CD4-positive, alpha-beta T cell (primary cell): ENCODE data around the gene RIPOR1. TPM values are rescaled to one million over a fixed set of nuclear protein-coding genes. Genes with fewer than 3 reads are reported as not detected.

ENCODE experiments used
- ATAC-seq: fragments of 200-7000 bp; cut with Tn5 transposase; one replicate; pipeline ENCODE4 v1.10.0; 2022; ENCODE audit warnings: mild to moderate bottlenecking; ENCODE audit not compliant: poor library complexity
- CTCF ChIA-PET: fragments of 350-600 bp; sonication (Branson Sonifier 250); formaldehyde crosslinking; loops from one replicate; lab custom pipeline; 2021; ENCODE audit warnings: antibody characterized with exemption, inconsistent platforms; lab: Charles Lee
- POLR2A ChIA-PET: fragments of 350-600 bp; sonication (Branson Sonifier 250); formaldehyde crosslinking; loops from one replicate; lab custom pipeline; 2021; ENCODE audit warnings: antibody characterized with exemption, inconsistent platforms; lab: Charles Lee
- DNase-seq, 14 experiments: peaks; one replicate each; pipeline ENCODE4 v3.0.0-alpha.2; 2013 to 2020; ENCODE audit warnings: mixed read lengths in 2 of 14
- H3K27ac ChIP-seq, 2 donors: one replicate each; pipeline versions ENCODE4 v1.5.1 to v1.7.0; 2013; ENCODE audit warnings: low read length in 2 of 2, low read depth in 1 of 2, mild to moderate bottlenecking in 1 of 2
- H3K27me3 ChIP-seq, 2 experiments: 1 replicate in 1 of 2; 2 replicates in 1 of 2; pipeline versions ENCODE4 v1.6.1 to v1.7.0; 2013; ENCODE audit warnings: low read length in 2 of 2, control low read depth in 1 of 2, mild to moderate bottlenecking in 1 of 2, moderate library complexity in 1 of 2; ENCODE audit not compliant: insufficient read depth in 2 of 2, control insufficient read depth in 1 of 2
- H3K36me3 ChIP-seq: one replicate; pipeline ENCODE4 v1.6.1; 2013; ENCODE audit warnings: low read length, control low read depth; ENCODE audit not compliant: insufficient read depth
- H3K4me1 ChIP-seq: one replicate; pipeline ENCODE4 v1.6.1; 2013; ENCODE audit warnings: low read length, control low read depth; ENCODE audit not compliant: insufficient read depth
- H3K4me3 ChIP-seq: one replicate; pipeline ENCODE4 v1.5.1; 2013; ENCODE audit warnings: mild to moderate bottlenecking, low read length, moderate library complexity
- H3K9me3 ChIP-seq, 2 experiments: 1 replicate in 1 of 2; 2 replicates in 1 of 2; pipeline versions ENCODE4 v1.6.1 to v1.7.0; 2013; ENCODE audit warnings: low read length in 2 of 2, mild to moderate bottlenecking in 2 of 2, control low read depth in 1 of 2, moderate library complexity in 1 of 2; ENCODE audit not compliant: control insufficient read depth in 1 of 2, insufficient read depth in 1 of 2
- H3K27ac Mint-ChIP-seq: one replicate; pipeline ENCODE4 v1.8.0; 2020; ENCODE audit warnings: mixed read lengths
- H3K27me3 Mint-ChIP-seq: one replicate; pipeline ENCODE4 v1.8.0; 2021; ENCODE audit warnings: mixed read lengths
- H3K36me3 Mint-ChIP-seq: one replicate; pipeline ENCODE4 v1.8.0; 2021; ENCODE audit warnings: low read depth, mixed read lengths
- H3K4me1 Mint-ChIP-seq: one replicate; pipeline ENCODE4 v1.8.0; 2021; ENCODE audit warnings: low read depth, mixed read lengths
- H3K4me3 Mint-ChIP-seq: one replicate; pipeline ENCODE4 v1.8.0; 2020; ENCODE audit warnings: mild to moderate bottlenecking, mixed read lengths
- H3K9me3 Mint-ChIP-seq: one replicate; pipeline ENCODE4 v1.8.0; 2020; ENCODE audit warnings: mixed read lengths
- CTCF ChIP-seq: fragments of 200-600 bp; IDR thresholded peaks from one replicate; pipeline ENCODE4 v1.8.0; 2022; ENCODE audit warnings: antibody characterized with exemption, mild to moderate bottlenecking
- intact Hi-C, 2 experiments: fragments of 100-400 bp; cut with DNase I in 1 of 2; cut with micrococcal nuclease in 1 of 2; formaldehyde crosslinking; loops; one replicate each; pipeline versions ENCODE4 v1.15.1 to v1.9.0; 2023 to 2025; cut with DNase I, micrococcal nuclease
- total RNA-seq, 174 experiments: library from RNA in 2 of 174; stranded (reverse) in 2 of 174; gene quantifications; one replicate each; pipeline ENCODE4 v1.2.3 and lab custom pipeline; 2021 to 2026

Gene RIPOR1
- total RNA-seq, 2 experiments from 2014 or later = 21.3 to 25.4 TPM

GRCh38 chr16:67539691-67540635, 11.3 kb downstream of the RIPOR1 start:
- Mint-ChIP-seq H3K27me3 (no peaks in the 10 kb centered on the region), H3K4me3 (peak overlapping the region; percentile 86), H3K27ac (peak overlapping the region; percentile 78), H3K4me1 (peaks cover 50% of the 10 kb centered on the region), H3K36me3 (peaks cover 24% of the 10 kb centered on the region), H3K9me3 (no peaks in the 10 kb centered on the region)
- Histone ChIP-seq H3K9me3 (no peaks in the 10 kb centered on the region), H3K36me3 (peaks cover 32% of the 10 kb centered on the region), H3K4me1 (peaks cover 46% of the 10 kb centered on the region), H3K27me3 (no peaks in the 10 kb centered on the region), H3K4me3 (no peak overlapping the region), H3K27ac (no peak overlapping the region)
- intact Hi-C loops = no loop called here
- TF ChIP-seq CTCF = no peak
- POLR2A ChIA-PET = interaction anchor here (0.6 to 4.0 kb wide), 4 partner anchors 15 to 105 kb away, joined by 3 to 59 read pairs (median 3); partner anchors contain the start of genes CARMIL2 and CTCF
- ATAC-seq = no peak
- DNase-seq = peak in 1 of 14 experiments; percentile 33
- CTCF ChIA-PET = interaction anchor here (1.2 to 9.6 kb wide), 3 partner anchors 18 to 58 kb away, joined by 3 to 101 read pairs (median 4); no protein-coding TSS in a partner anchor

- POLR2A ChIA-PET = interaction anchor here (0.6 kb wide), 1 partner anchor 14 kb away, joined by 3 read pairs; no protein-coding TSS in a partner anchor
- intact Hi-C loops = no loop called here
- H3K4me1 Mint-ChIP-seq = peaks cover 43% of the 10 kb centered on the region
- H3K27me3 ChIP-seq = no peaks in the 10 kb centered on the region
- H3K9me3 Mint-ChIP-seq = no peaks in the 10 kb centered on the region
- peaks cover 40% of the 10 kb centered on the region for H3K36me3 ChIP-seq
- DNase-seq (no peak), ATAC-seq (no peak)
- peak overlapping the region; percentile 78 for H3K27ac Mint-ChIP-seq
- H3K4me1 ChIP-seq = peaks cover 46% of the 10 kb centered on the region
- H3K27ac ChIP-seq = no peak overlapping the region
- H3K36me3 Mint-ChIP-seq = peaks cover 24% of the 10 kb centered on the region
- peak overlapping the region; percentile 76 for H3K4me3 Mint-ChIP-seq
- no peaks in the 10 kb centered on the region for H3K27me3 Mint-ChIP-seq
- no peaks in the 10 kb centered on the region for H3K9me3 ChIP-seq
- CTCF ChIA-PET = interaction anchor here (1.2 to 9.6 kb wide), 3 partner anchors 19 to 59 kb away, joined by 3 to 101 read pairs (median 4); no protein-coding TSS in a partner anchor
- no peak overlapping the region for H3K4me3 ChIP-seq
- no peak for TF ChIP-seq CTCF
Measured at GRCh38 chr16:67540756-67541155, 12.1 kb downstream of the RIPOR1 start.

GRCh38 chr16:67541391-67542263, 13.0 kb downstream of the RIPOR1 start:
- Histone ChIP-seq H3K9me3 (no peaks in the 10 kb centered on the region), H3K4me1 (peaks cover 47% of the 10 kb centered on the region), H3K27me3 (no peaks in the 10 kb centered on the region), H3K27ac (peak overlapping the region in 1 of 2 donors; percentile 25), H3K36me3 (peaks cover 43% of the 10 kb centered on the region), H3K4me3 (no peak overlapping the region)
- TF ChIP-seq CTCF = no peak
- no peak for DNase-seq
- Mint-ChIP-seq H3K4me3 (no peak overlapping the region), H3K36me3 (peaks cover 29% of the 10 kb centered on the region), H3K9me3 (no peaks in the 10 kb centered on the region), H3K27ac (peak overlapping the region; percentile 79), H3K4me1 (peaks cover 42% of the 10 kb centered on the region), H3K27me3 (no peaks in the 10 kb centered on the region)
- intact Hi-C loops = no loop called here
- CTCF ChIA-PET = interaction anchor here (1.2 to 9.6 kb wide), 3 partner anchors 20 to 60 kb away, joined by 3 to 101 read pairs (median 4); no protein-coding TSS in a partner anchor
- ATAC-seq = no peak
- POLR2A ChIA-PET = interaction anchor here (0.8 to 6.9 kb wide), 2 partner anchors 18 to 103 kb away, joined by 4 to 358 read pairs; partner anchors contain the start of genes CARMIL2 and CTCF
